Measurements from ENCODE around the gene LUC7L2.
"Not testable (repeated sequence)": the region's sequence is repeated elsewhere in the genome, so short reads cannot be mapped to it uniquely, and the experiment has no call there.

Gene LUC7L2

GRCh38 chr7:139403601-139404000, 43.9 kb downstream of the LUC7L2 start:
- no peak for DNase-seq

GRCh38 chr7:139407555-139407954, 47.9 kb downstream of the LUC7L2 start:
- DNase-seq, result no peak

- not testable (repeated sequence) for DNase-seq
These were observed 55.2 kb downstream of the LUC7L2 start for GRCh38 chr7:139414743-139415402.

- no peak for DNase-seq
These were observed 56.7 kb downstream of the LUC7L2 start for GRCh38 chr7:139416405-139416804.

- no peak for DNase-seq
These were observed 57.8 kb downstream of the LUC7L2 start for GRCh38 chr7:139417478-139417877.

GRCh38 chr7:139421123-139421522, 61.4 kb downstream of the LUC7L2 start:
- no peak for DNase-seq

GRCh38 chr7:139422126-139422525, 62.4 kb downstream of the LUC7L2 start:
- DNase-seq, result no peak

GRCh38 chr7:139423091-139423490, 63.4 kb downstream of the LUC7L2 start:
- no peak for DNase-seq

GRCh38 chr7:139424004-139424403, 64.3 kb downstream of the LUC7L2 start:
- no peak for DNase-seq

- DNase-seq, result not testable (repeated sequence)
These were observed 66.0 kb downstream of the LUC7L2 start for GRCh38 chr7:139425701-139426100.

GRCh38 chr7:139426258-139427028, 66.7 kb downstream of the LUC7L2 start:
- DNase-seq, result no peak

- no peak for DNase-seq
These were observed 67.3 kb downstream of the LUC7L2 start for GRCh38 chr7:139427029-139427420.

- DNase-seq, result no peak
These were observed 68.1 kb downstream of the LUC7L2 start for GRCh38 chr7:139427788-139428187.

- not testable (repeated sequence) for DNase-seq
These were observed 70.0 kb downstream of the LUC7L2 start for GRCh38 chr7:139429735-139430134.

GRCh38 chr7:139430443-139430842, 70.7 kb downstream of the LUC7L2 start:
- DNase-seq, result no peak

- DNase-seq, result no peak
These were observed 71.3 kb downstream of the LUC7L2 start for GRCh38 chr7:139431010-139431409.

- no peak for DNase-seq
These were observed 71.8 kb downstream of the LUC7L2 start for GRCh38 chr7:139431459-139431858.

GRCh38 chr7:139436806-139437205, 77.1 kb downstream of the LUC7L2 start:
- DNase-seq, result no peak

GRCh38 chr7:139439375-139439774, 79.7 kb downstream of the LUC7L2 start:
- no peak for DNase-seq

- no peak for DNase-seq
These were observed 82.3 kb downstream of the LUC7L2 start for GRCh38 chr7:139441961-139442360.

- no peak for DNase-seq
These were observed 86.6 kb downstream of the LUC7L2 start for GRCh38 chr7:139446051-139446890.

GRCh38 chr7:139450851-139451250, 91.2 kb downstream of the LUC7L2 start:
- no peak for DNase-seq

- DNase-seq, result no peak
These were observed 91.9 kb downstream of the LUC7L2 start for GRCh38 chr7:139451638-139452037.
